SK-N-SH treated with all-trans-retinoic acid at 6 μM for 48 hours (cell line): Measurements from ENCODE around the gene STK4.

Experiments used
- ATAC-seq: fragments of 200-7000 bp; cut with Tn5 transposase; 3 replicates; pipeline ENCODE4 v1.9.1; 2020; ENCODE audit warnings: mild to moderate bottlenecking, moderate library complexity
- ARNTL ChIP-seq: fragments of 450-650 bp; formaldehyde crosslinking; IDR thresholded peaks from 2 replicates; pipeline ENCODE4 v1.5.0; 2020; ENCODE audit warnings: low read depth, mild to moderate bottlenecking, moderate library complexity, borderline replicate concordance
- BACH2 ChIP-seq: fragments of 250-450 bp; sonication (Bioruptor Pico); IDR thresholded peaks from 2 replicates; pipeline ENCODE4 v1.9.0; 2021; ENCODE audit warnings: mild to moderate bottlenecking, borderline replicate concordance
- CREB5 ChIP-seq: fragments of 250-450 bp; sonication (Bioruptor Pico); IDR thresholded peaks from 2 replicates; pipeline ENCODE4 v1.5.1; 2020; ENCODE audit warnings: low read depth, mild to moderate bottlenecking, moderate library complexity
- CSRNP3 ChIP-seq: fragments of 250-450 bp; sonication (Bioruptor Pico); IDR thresholded peaks from 2 replicates; pipeline ENCODE4 v1.5.1; 2021; ENCODE audit warnings: mild to moderate bottlenecking, moderate library complexity
- ESRRG ChIP-seq: fragments of 250-450 bp; sonication (Bioruptor Pico); IDR thresholded peaks from 2 replicates; pipeline ENCODE4 v1.6.1; 2021; ENCODE audit warnings: mild to moderate bottlenecking
- ISL1 ChIP-seq: fragments of 250-450 bp; sonication (Bioruptor Pico); IDR thresholded peaks from 2 replicates; pipeline ENCODE4 v2.1.2; 2022; ENCODE audit warnings: mild to moderate bottlenecking, moderate library complexity
- OSR1 ChIP-seq: fragments of 250-450 bp; sonication (Bioruptor Pico); IDR thresholded peaks from 2 replicates; pipeline ENCODE4 v1.8.0; 2022; ENCODE audit warnings: moderate library complexity, mild to moderate bottlenecking, inconsistent platforms
- PATZ1 ChIP-seq: fragments of 250-450 bp; sonication (Bioruptor Pico); IDR thresholded peaks from 2 replicates; pipeline ENCODE4 v1.8.0; 2020; ENCODE audit warnings: mild to moderate bottlenecking, moderate library complexity, borderline replicate concordance
- POU6F1 ChIP-seq: fragments of 250-450 bp; sonication (Bioruptor Pico); IDR thresholded peaks from 2 replicates; pipeline ENCODE4 v1.8.0; 2021; ENCODE audit warnings: low read depth, mild to moderate bottlenecking, moderate library complexity, borderline replicate concordance
- PPARA ChIP-seq: fragments of 250-450 bp; sonication (Bioruptor Pico); IDR thresholded peaks from 2 replicates; pipeline ENCODE4 v1.5.0; 2020; ENCODE audit warnings: mild to moderate bottlenecking, borderline replicate concordance
- RARB ChIP-seq: fragments of 250-450 bp; sonication (Bioruptor Pico); IDR thresholded peaks from 2 replicates; pipeline ENCODE4 v1.8.0; 2021; ENCODE audit warnings: mild to moderate bottlenecking, moderate library complexity
- SNAI2 ChIP-seq: fragments of 250-450 bp; sonication (Bioruptor Pico); IDR thresholded peaks from 2 replicates; pipeline ENCODE4 v1.5.0; 2020; ENCODE audit warnings: mild to moderate bottlenecking, moderate library complexity
- TOX ChIP-seq: fragments of 250-450 bp; sonication (Bioruptor Pico); IDR thresholded peaks from 2 replicates; pipeline ENCODE4 v1.8.0; 2021; ENCODE audit warnings: mild to moderate bottlenecking, moderate library complexity, borderline replicate concordance
- TSHZ2 ChIP-seq: fragments of 250-450 bp; sonication (Bioruptor Pico); IDR thresholded peaks from 2 replicates; pipeline ENCODE4 v1.5.0; 2020; ENCODE audit warnings: mild to moderate bottlenecking, moderate library complexity
- ZC3H10 ChIP-seq: fragments of 250-450 bp; sonication (Bioruptor Pico); IDR thresholded peaks from 2 replicates; pipeline ENCODE4 v1.5.1; 2021; ENCODE audit warnings: mild to moderate bottlenecking, moderate library complexity
- ZFP3 ChIP-seq: fragments of 250-450 bp; sonication (Bioruptor Pico); IDR thresholded peaks from 2 replicates; pipeline ENCODE4 v1.5.0; 2020; ENCODE audit warnings: mild to moderate bottlenecking, moderate library complexity
- ZFP30 ChIP-seq: fragments of 450-650 bp; formaldehyde crosslinking; IDR thresholded peaks from 2 replicates; pipeline ENCODE4 v1.5.0; 2022; ENCODE audit warnings: mild to moderate bottlenecking, moderate library complexity
- ZNF565 ChIP-seq: fragments of 450-650 bp; formaldehyde crosslinking; conservative IDR thresholded peaks from 2 replicates; pipeline ENCODE4 v1.5.0; 2020; ENCODE audit warnings: low read depth, mild to moderate bottlenecking, moderate library complexity
- ZNF70 ChIP-seq: fragments of 450-650 bp; formaldehyde crosslinking; IDR thresholded peaks from 2 replicates; pipeline ENCODE4 v1.5.0; 2020; ENCODE audit warnings: mild to moderate bottlenecking, moderate library complexity
- ZNF8 ChIP-seq: fragments of 450-650 bp; formaldehyde crosslinking; IDR thresholded peaks from 2 replicates; pipeline ENCODE4 v1.5.0; 2020; ENCODE audit warnings: mild to moderate bottlenecking, moderate library complexity

STK4 gene

GRCh38 chr20:45101333-45101850 lies 135.1 kb downstream of the STK4 start (continued):
- TF ChIP-seq CREB5 (CRISPR knock-in tag) (no peak), ZNF8 (CRISPR knock-in tag) (no peak), PPARA (CRISPR knock-in tag) (no peak), CSRNP3 (CRISPR knock-in tag) (no peak), ISL1 (CRISPR knock-in tag) (no peak), ESRRG (no peak), ZNF565 (CRISPR knock-in tag) (no peak), POU6F1 (CRISPR knock-in tag) (no peak), ZNF70 (CRISPR knock-in tag) (no peak), RARB (CRISPR knock-in tag) (no peak)

GRCh38 chr20:45103072-45103471 lies 136.8 kb downstream of the STK4 start:
- no peak for ATAC-seq
- TF ChIP-seq ZC3H10 (CRISPR knock-in tag) (no peak), PATZ1 (CRISPR knock-in tag) (no peak), ARNTL (CRISPR knock-in tag) (no peak), RARB (CRISPR knock-in tag) (no peak), ESRRG (no peak), ZNF8 (CRISPR knock-in tag) (no peak), CSRNP3 (CRISPR knock-in tag) (no peak)

GRCh38 chr20:45104786-45105185 lies 138.5 kb downstream of the STK4 start:
- no peak for TF ChIP-seq CSRNP3 (CRISPR knock-in tag)
- TF ChIP-seq ESRRG: no peak
- TF ChIP-seq ZFP30: no peak
- TF ChIP-seq BACH2: no peak
- no peak for TF ChIP-seq PPARA (CRISPR knock-in tag)
- TF ChIP-seq ZFP3: no peak
- TF ChIP-seq PATZ1 (CRISPR knock-in tag): no peak
- no peak for TF ChIP-seq ZNF8 (CRISPR knock-in tag)
- no peak for TF ChIP-seq TOX (CRISPR knock-in tag)
- TF ChIP-seq ARNTL (CRISPR knock-in tag): no peak
- TF ChIP-seq ZC3H10 (CRISPR knock-in tag): no peak
- TF ChIP-seq ZNF70 (CRISPR knock-in tag): no peak
- no peak for TF ChIP-seq OSR1
- TF ChIP-seq SNAI2 (CRISPR knock-in tag): no peak
- TF ChIP-seq POU6F1 (CRISPR knock-in tag): no peak
- no peak for TF ChIP-seq RARB (CRISPR knock-in tag)
- no peak for TF ChIP-seq TSHZ2 (CRISPR knock-in tag)
- TF ChIP-seq ISL1 (CRISPR knock-in tag): no peak
- TF ChIP-seq, all 23 proteins: peak for 0
- ATAC-seq: peak; percentile 92
